Neural progenitor cell (in vitro differentiated cells): ENCODE results near the gene TENT4A.

Source experiments
- EZH2 ChIP-seq: fragments of 200-600 bp; sonication (generic); IDR thresholded peaks from 2 replicates; pipeline ENCODE4 v1.6.1; 2017; ENCODE audit warnings: antibody characterized with exemption, mild to moderate bottlenecking, moderate library complexity
- EZH2phosphoT487 ChIP-seq: fragments of 200-600 bp; sonication (generic); IDR thresholded peaks from 2 replicates; pipeline ENCODE4 v1.6.1; 2017; ENCODE audit warnings: antibody characterized with exemption
- TF ChIP-seq, protein P1 (sequence below): fragments of 200-600 bp; sonication (generic); IDR thresholded peaks from 2 replicates; pipeline ENCODE4 v1.5.1; 2017; ENCODE audit warnings: antibody characterized with exemption, mild to moderate bottlenecking

DNA sequence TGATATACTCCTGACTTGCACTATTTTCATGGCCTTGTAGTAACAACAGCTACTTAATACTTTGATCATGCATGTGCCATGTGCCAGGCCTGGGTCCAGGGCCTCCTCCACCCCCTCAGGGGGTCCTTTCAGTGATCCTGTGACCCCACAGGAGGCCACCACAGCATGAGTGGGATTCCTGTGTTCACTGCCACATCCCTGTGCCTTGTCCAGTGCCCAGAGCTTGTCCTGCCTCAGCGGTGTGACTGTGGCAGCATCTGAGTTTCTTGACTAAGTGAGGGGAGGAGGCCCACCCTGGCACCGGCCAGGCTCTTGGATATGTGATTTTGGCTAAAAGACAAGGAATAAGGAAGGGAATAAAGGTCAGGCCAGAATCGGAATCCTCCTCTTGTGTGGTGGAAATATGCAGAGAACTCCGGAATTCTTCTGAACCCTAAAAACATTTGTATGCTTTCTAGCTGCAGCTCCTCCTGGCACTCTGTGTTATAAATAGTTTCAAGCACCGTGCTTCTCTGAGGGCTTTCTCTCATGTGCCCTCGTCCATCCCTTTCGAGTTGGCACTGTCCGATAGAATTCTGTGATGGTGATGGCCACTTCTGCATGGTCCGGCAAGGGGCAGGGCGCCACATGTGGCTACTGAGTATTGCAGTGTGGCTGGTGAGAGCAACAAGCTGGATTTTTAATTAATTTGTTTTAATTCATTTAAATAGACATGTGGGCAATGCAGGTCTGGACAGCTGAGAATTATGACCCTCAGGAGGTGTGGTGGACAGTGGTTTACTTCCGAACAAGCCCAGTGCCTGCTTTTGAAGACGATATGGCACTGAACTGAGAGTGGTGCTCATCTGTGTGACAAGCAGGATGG, 31.8 kb downstream of the TENT4A start:
- TF ChIP-seq, protein P1, sequence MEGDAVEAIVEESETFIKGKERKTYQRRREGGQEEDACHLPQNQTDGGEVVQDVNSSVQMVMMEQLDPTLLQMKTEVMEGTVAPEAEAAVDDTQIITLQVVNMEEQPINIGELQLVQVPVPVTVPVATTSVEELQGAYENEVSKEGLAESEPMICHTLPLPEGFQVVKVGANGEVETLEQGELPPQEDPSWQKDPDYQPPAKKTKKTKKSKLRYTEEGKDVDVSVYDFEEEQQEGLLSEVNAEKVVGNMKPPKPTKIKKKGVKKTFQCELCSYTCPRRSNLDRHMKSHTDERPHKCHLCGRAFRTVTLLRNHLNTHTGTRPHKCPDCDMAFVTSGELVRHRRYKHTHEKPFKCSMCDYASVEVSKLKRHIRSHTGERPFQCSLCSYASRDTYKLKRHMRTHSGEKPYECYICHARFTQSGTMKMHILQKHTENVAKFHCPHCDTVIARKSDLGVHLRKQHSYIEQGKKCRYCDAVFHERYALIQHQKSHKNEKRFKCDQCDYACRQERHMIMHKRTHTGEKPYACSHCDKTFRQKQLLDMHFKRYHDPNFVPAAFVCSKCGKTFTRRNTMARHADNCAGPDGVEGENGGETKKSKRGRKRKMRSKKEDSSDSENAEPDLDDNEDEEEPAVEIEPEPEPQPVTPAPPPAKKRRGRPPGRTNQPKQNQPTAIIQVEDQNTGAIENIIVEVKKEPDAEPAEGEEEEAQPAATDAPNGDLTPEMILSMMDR, result no peak
- no peak for TF ChIP-seq EZH2
- no peak for TF ChIP-seq EZH2phosphoT487
